HG03354 (cell line): ENCODE results near the gene HECW1.

Experiments
- ATAC-seq: cut with Tn5 transposase; IDR thresholded peaks from one replicate; pipeline ENCODE4 v1.9.1; 2021; ENCODE audit warnings: mild to moderate bottlenecking; ENCODE audit not compliant: unreplicated experiment, poor library complexity, severe bottlenecking

Gene HECW1

DNA sequence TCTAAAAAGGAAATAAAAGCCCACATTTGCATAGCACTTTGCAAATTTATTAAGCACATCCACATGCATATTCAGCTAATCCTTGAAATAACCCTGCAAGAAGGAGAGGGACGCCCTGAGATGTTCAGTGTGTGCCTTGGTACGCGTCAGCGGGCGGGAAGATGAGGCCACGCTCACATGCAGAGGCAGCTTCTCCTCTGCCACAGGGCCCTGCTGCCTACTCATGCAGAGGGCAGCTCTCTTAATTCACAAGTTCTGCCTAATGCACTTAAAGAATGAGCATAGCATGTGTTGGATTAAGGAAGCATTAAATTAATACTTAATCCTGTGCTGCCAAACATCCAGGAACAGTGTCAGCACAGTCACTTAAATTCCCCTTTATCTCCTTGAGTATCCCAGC lies 132.3 kb downstream of the HECW1 start:
- no peak for ATAC-seq

- no peak for ATAC-seq
Observed at GRCh38 chr7:43247757-43248156, 135.3 kb downstream of the HECW1 start.

- ATAC-seq: no peak
Observed at GRCh38 chr7:43248553-43248952, 136.1 kb downstream of the HECW1 start.

DNA sequence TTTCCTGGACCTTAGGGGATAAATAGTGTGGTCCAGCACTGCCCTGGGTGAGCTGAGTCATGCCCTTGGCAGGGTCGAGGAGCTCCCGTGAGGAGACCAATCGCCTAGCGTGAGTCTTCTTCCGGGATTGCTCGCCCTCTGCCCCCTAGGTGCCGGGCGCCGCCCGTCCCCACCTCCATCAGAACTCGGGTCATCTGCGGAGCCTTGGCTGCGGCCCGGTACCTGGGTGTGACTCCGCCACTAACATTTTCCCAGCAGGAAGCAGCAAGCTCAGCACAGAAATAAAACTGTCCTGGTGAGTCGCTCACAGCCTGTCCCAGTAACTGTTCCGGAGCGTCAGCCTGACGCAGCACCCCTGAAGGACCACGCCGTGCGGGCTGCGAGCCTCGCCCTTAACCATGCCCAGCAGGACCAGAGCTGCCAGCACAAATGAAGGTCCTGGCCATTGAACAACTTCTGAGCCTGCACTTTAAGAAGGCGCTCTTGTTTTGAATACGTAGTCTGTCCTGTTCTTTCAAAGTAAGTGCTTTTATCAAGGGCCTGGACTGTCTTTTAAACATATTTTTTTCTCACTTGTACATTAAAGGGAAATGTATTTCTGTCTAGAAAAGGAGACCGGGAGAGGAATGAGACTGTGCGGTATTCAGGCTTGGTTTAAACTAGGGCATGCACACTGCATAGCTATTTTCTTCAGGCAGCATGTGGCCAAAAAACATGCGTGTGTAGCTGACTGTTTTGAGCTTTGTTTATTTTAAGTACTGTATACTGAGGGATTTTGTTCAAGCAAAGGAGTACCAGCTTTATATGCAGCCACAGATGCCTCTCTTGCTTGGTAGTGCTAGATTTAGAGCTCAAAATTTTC lies 136.7 kb downstream of the HECW1 start:
- ATAC-seq: no peak

DNA sequence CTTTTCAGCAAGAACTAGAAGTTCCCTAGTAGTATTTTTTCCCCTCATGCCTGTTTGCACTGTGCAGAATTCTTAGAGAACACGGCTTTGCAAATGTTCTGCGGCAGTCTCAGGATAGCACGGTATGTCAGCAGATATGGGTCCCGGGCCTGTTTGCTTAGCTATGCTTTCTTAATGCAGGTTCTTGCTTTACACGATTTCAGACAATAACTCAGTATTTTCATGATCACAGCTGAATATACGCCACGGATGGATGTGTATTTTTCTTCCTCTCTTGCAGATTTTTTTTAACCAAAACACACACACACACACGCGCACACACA lies 137.3 kb downstream of the HECW1 start:
- ATAC-seq: no peak

- ATAC-seq: peak; percentile 85
Observed at GRCh38 chr7:43260980-43261878, 148.8 kb downstream of the HECW1 start.

GRCh38 chr7:43265139-43265538 lies 152.7 kb downstream of the HECW1 start:
- ATAC-seq: no peak

- no peak for ATAC-seq
Observed at GRCh38 chr7:43273939-43274719, 161.7 kb downstream of the HECW1 start.

DNA sequence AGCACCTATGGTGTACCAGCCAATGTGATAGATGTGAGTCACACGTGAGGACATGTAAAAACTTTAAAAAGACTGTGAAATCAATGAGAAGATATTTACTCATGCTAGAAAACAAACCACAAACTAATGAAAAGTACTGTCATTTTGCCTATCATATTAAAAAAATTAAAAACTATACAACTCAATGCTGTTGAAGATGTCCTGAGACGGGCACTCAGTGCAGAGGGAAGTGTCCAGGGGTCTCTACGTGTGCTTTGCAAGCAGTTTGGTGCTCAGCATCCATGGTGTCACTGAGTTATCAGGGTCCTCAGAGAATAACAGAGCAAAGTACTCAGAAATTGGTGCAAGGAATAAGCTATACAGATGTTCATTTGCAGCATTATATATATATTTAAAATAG lies 162.3 kb downstream of the HECW1 start:
- ATAC-seq: no peak

DNA sequence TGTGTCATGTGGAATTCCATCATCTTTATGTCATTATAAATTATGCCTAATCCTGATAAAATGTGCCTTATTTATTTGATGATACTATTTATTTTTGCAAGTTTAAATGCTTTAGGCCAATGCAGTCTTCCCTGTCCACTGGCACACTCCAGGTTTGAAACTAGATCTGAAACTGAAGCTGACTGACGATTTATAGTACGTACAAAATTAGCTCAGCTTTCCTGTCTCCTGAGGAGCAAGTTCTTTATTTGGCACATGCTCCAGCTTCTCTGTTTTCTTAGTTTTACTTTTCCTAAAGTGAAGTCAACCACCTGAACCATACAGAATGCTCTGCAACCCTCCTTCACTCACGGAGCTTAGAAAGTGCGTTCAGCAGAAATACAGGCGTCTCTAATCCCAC lies 164.1 kb downstream of the HECW1 start:
- no peak for ATAC-seq

GRCh38 chr7:43278088-43278644 lies 165.7 kb downstream of the HECW1 start:
- ATAC-seq: no peak

GRCh38 chr7:43281268-43281667 lies 168.8 kb downstream of the HECW1 start:
- ATAC-seq: no peak

DNA sequence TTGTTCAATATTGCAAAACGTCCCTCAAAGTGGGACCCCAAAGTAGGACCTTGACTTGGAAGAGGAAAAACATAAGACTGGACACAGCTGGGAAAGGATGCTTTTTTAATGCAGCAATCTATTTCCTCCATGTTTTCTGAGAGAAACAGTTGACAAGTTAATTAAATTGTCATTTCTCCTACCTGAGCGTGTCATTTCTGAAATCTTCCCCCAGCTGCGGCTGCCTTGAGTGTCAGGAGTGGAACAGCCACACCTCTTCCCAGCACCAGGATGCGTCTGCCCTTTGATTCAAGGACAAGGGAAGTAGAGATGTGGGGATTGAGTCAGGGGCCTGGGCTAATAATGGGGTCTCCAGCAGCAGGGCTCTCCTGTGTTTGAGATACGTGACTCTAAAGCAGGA lies 171.3 kb downstream of the HECW1 start:
- ATAC-seq: no peak

GRCh38 chr7:43289826-43290225 lies 177.4 kb downstream of the HECW1 start:
- ATAC-seq: no peak

- ATAC-seq: no peak
Observed at GRCh38 chr7:43290978-43291377, 178.5 kb downstream of the HECW1 start.

DNA sequence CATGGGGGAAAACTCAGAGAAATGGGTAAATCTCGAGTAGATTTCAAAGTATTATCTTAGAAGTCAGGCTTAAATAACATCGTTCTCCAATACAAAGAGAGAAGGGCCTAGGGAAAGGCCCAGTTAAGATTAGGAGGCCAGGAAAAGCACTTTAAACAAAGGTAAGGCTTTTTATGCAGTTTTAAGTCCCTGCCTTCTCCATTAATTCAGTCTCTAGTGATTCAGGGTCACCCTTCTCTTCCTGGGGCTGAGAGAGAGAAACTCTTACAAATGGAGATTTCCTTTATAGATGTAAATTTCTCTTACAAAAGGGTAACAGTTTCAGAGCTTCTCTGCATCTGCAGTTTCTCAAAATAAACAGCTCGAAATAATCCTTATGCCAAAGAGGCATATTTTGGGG lies 179.3 kb downstream of the HECW1 start:
- ATAC-seq: no peak

- ATAC-seq: no peak
Observed at GRCh38 chr7:43292384-43292783, 179.9 kb downstream of the HECW1 start.

GRCh38 chr7:43294080-43294630 lies 181.7 kb downstream of the HECW1 start:
- no peak for ATAC-seq

GRCh38 chr7:43295429-43295828 lies 183.0 kb downstream of the HECW1 start:
- no peak for ATAC-seq

GRCh38 chr7:43296306-43296705 lies 183.9 kb downstream of the HECW1 start:
- ATAC-seq: no peak
